H1 (cell line): ENCODE results near the gene MCF2L2. TPM values are rescaled to one million over a fixed set of nuclear protein-coding genes. Genes with fewer than 3 reads are reported as not detected.

Source experiments
- CTCF ChIA-PET: fragments of 300-600 bp; sonication (Branson Sonifier 250); formaldehyde crosslinking; loops from one replicate; lab custom pipeline; 2021; ENCODE audit not compliant: partially characterized antibody; lab: Charles Lee
- POLR2A ChIA-PET: fragments of 300-600 bp; sonication (Branson Sonifier 250); formaldehyde crosslinking; loops from one replicate; lab custom pipeline; 2021; ENCODE audit warnings: inconsistent platforms; ENCODE audit not compliant: partially characterized antibody; lab: Charles Lee
- DNase-seq, 2 experiments: peaks; one replicate each; pipeline versions ENCODE4 v3.0.0 to v3.0.0-alpha.2; 2010 to 2022; ENCODE audit warnings: low spot score in 2 of 2, low read depth in 1 of 2, mixed read lengths in 1 of 2
- FAIRE-seq: peaks from 2 replicates; lab custom pipeline; 2011; peaks lifted over from hg19 to GRCh38; lab: Jason Lieb, UNC
- H2AFZ ChIP-seq: 2 replicates; pipeline ENCODE4 v1.8.1; 2012; ENCODE audit warnings: low read length, inconsistent platforms
- H2AK5ac ChIP-seq: 2 replicates; pipeline ENCODE4 v1.6.1; 2013; ENCODE audit warnings: low read depth, low read length
- H2BK120ac ChIP-seq: replicated peaks from 2 replicates; pipeline ENCODE3; 2013; ENCODE audit warnings: low read depth, low read length, inconsistent platforms
- H2BK12ac ChIP-seq: 2 replicates; pipeline ENCODE4 v1.6.1; 2013; ENCODE audit warnings: low read depth, low read length
- H2BK15ac ChIP-seq: 2 replicates; pipeline ENCODE4 v1.6.1; 2013; ENCODE audit warnings: low read length
- H2BK20ac ChIP-seq: 2 replicates; pipeline ENCODE4 v1.6.1; 2013; ENCODE audit warnings: low read length
- H2BK5ac ChIP-seq: 2 replicates; pipeline ENCODE4 v1.6.1; 2013; ENCODE audit warnings: low read depth, low read length
- H3K14ac ChIP-seq: 2 replicates; pipeline ENCODE4 v1.6.1; 2013; ENCODE audit warnings: inconsistent platforms; ENCODE audit not compliant: insufficient read length
- H3K18ac ChIP-seq: 2 replicates; pipeline ENCODE4 v1.6.1; 2013; ENCODE audit warnings: low read length; ENCODE audit errors: extremely low read depth
- H3K23ac ChIP-seq: 2 replicates; pipeline ENCODE4 v1.6.1; 2013; ENCODE audit warnings: inconsistent platforms; ENCODE audit not compliant: insufficient read length
- H3K23me2 ChIP-seq: 2 replicates; pipeline ENCODE4 v1.6.1; 2013; ENCODE audit warnings: low read depth, low read length
- H3K27ac ChIP-seq: 2 replicates; pipeline ENCODE4 v1.6.1; 2011; ENCODE audit warnings: low read depth, low read length, inconsistent platforms
- H3K27me3 ChIP-seq, 4 experiments: replicated peaks in 1 of 4; 1 replicate in 1 of 4; 2 replicates in 3 of 4; pipeline versions ENCODE4 v1.6.1 to v1.8.1; 2011 to 2013; ENCODE audit warnings: low read length in 3 of 4, mild to moderate bottlenecking in 3 of 4, inconsistent platforms in 2 of 4, mixed read lengths in 2 of 4, moderate library complexity in 1 of 4; ENCODE audit not compliant: control insufficient read depth in 3 of 4, insufficient read depth in 3 of 4; ENCODE audit errors: extremely low read depth in 1 of 4
- H3K36me3 ChIP-seq, 4 experiments: 2 replicates each; pipeline versions ENCODE4 v1.6.1 to v1.8.1; 2011 to 2013; ENCODE audit warnings: mild to moderate bottlenecking in 4 of 4, low read length in 3 of 4, moderate library complexity in 2 of 4, control low read depth in 1 of 4, inconsistent platforms in 1 of 4; ENCODE audit not compliant: insufficient read depth in 4 of 4, control insufficient read depth in 2 of 4
- H3K4ac ChIP-seq: replicated peaks from 2 replicates; pipeline ENCODE3; 2013; ENCODE audit warnings: low read length, low read depth, mixed read lengths, inconsistent platforms; ENCODE audit not compliant: insufficient read length
- H3K4me1 ChIP-seq, 4 experiments: replicated peaks in 1 of 4; 1 replicate in 1 of 4; 2 replicates in 3 of 4; pipeline versions ENCODE4 v1.6.1 to v1.8.1; 2011 to 2013; ENCODE audit warnings: low read length in 3 of 4, inconsistent platforms in 2 of 4, mixed read lengths in 1 of 4; ENCODE audit not compliant: insufficient read depth in 4 of 4, control insufficient read depth in 3 of 4
- H3K4me2 ChIP-seq, 2 experiments: 2 replicates each; pipeline versions ENCODE4 v1.6.1 to v1.8.1; 2011 to 2013; ENCODE audit warnings: low read depth in 2 of 2, low read length in 2 of 2, control low read depth in 1 of 2, inconsistent platforms in 1 of 2, mild to moderate bottlenecking in 1 of 2; ENCODE audit not compliant: insufficient read depth in 1 of 2
- H3K4me3 ChIP-seq, 4 experiments: fragments of 200-600, 300-600 bp in 1 of 4; sonication (generic), shearing (Covaris generic), sonication (Bioruptor Twin) in 1 of 4; 2 replicates each; pipeline versions ENCODE4 v1.5.1 to v1.8.1; 2011 to 2016; ENCODE audit warnings: low read length in 4 of 4, low read depth in 3 of 4, control low read depth in 2 of 4, inconsistent platforms in 2 of 4, mild to moderate bottlenecking in 2 of 4, mixed read lengths in 1 of 4, moderate library complexity in 1 of 4; ENCODE audit not compliant: insufficient read depth in 2 of 4; ENCODE audit errors: extremely low read depth in 1 of 4
- H3K56ac ChIP-seq: replicated peaks from 2 replicates; pipeline ENCODE3; 2013; ENCODE audit warnings: low read depth, mild to moderate bottlenecking, mixed read lengths, low read length, inconsistent platforms; ENCODE audit not compliant: insufficient read length
- H3K79me1 ChIP-seq: 2 replicates; pipeline ENCODE4 v1.6.1; 2013; ENCODE audit warnings: low read depth, low read length, control low read depth
- H3K79me2 ChIP-seq, 2 experiments: 2 replicates each; pipeline versions ENCODE4 v1.6.1 to v1.8.1; 2012 to 2013; ENCODE audit warnings: low read length in 2 of 2, mild to moderate bottlenecking in 2 of 2, inconsistent platforms in 1 of 2; ENCODE audit not compliant: insufficient read depth in 2 of 2, control insufficient read depth in 1 of 2
- H3K9ac ChIP-seq, 4 experiments: replicated peaks in 1 of 4; 1 replicate in 1 of 4; 2 replicates in 3 of 4; pipeline versions ENCODE4 v1.6.1 to v1.8.1; 2011 to 2013; ENCODE audit warnings: low read depth in 3 of 4, low read length in 3 of 4, control low read depth in 2 of 4, mild to moderate bottlenecking in 2 of 4, moderate library complexity in 2 of 4, inconsistent platforms in 1 of 4; ENCODE audit errors: extremely low read depth in 1 of 4
- H3K9me3 ChIP-seq, 2 experiments: 2 replicates each; pipeline versions ENCODE4 v1.6.1 to v1.8.1; 2012 to 2013; ENCODE audit warnings: mild to moderate bottlenecking in 2 of 2, moderate library complexity in 2 of 2, control low read depth in 1 of 2, inconsistent platforms in 1 of 2, low read depth in 1 of 2, low read length in 1 of 2, mixed read lengths in 1 of 2; ENCODE audit not compliant: insufficient read depth in 2 of 2
- H4K20me1 ChIP-seq, 2 experiments: replicated peaks in 1 of 2; 2 replicates each; pipeline versions ENCODE3 to v1.8.1; 2011 to 2013; ENCODE audit warnings: inconsistent platforms in 2 of 2, low read length in 2 of 2, mild to moderate bottlenecking in 1 of 2; ENCODE audit not compliant: insufficient read depth in 2 of 2, control insufficient read depth in 1 of 2
- H4K5ac ChIP-seq: 2 replicates; pipeline ENCODE4 v1.6.1; 2013; ENCODE audit warnings: low read length, low read depth, mixed read lengths, inconsistent platforms; ENCODE audit not compliant: insufficient read length
- H4K8ac ChIP-seq: 2 replicates; pipeline ENCODE4 v1.8.0; 2013; ENCODE audit warnings: mild to moderate bottlenecking, moderate library complexity, low read length, inconsistent platforms; ENCODE audit not compliant: insufficient read depth; ENCODE audit errors: extremely low read depth
- H4K91ac ChIP-seq: replicated peaks from 2 replicates; pipeline ENCODE3; 2013; ENCODE audit warnings: low read length, mixed read lengths, inconsistent platforms; ENCODE audit not compliant: insufficient read length
- CBX5 ChIP-seq: fragments of 300-800, 300-1000 bp; sonication (generic); IDR thresholded peaks from 2 replicates; pipeline ENCODE4 v1.7.1; 2016; ENCODE audit warnings: antibody characterized with exemption, low read length, low read depth
- JUN ChIP-seq: IDR thresholded peaks from 2 replicates; pipeline ENCODE4 v1.6.1; 2011; ENCODE audit warnings: low read depth, mild to moderate bottlenecking, improper control_type of control experiment, low read length
- MAX ChIP-seq: IDR thresholded peaks from 2 replicates; pipeline ENCODE4 v1.6.1; 2012; ENCODE audit warnings: inconsistent platforms
- WGBS, 2 experiments: shearing (Covaris generic) in 1 of 2; methylation state at CpG; one replicate each; pipeline versions ENCODE4 v1.1.6 to v1.1.7; 2013 to 2015; ENCODE audit warnings: low lambda C conversion rate in 2 of 2, mixed read lengths in 2 of 2, inconsistent platforms in 1 of 2, low coverage in 1 of 2, missing lambda C conversion rate in 1 of 2; ENCODE audit not compliant: insufficient replicate concordance in 2 of 2, insufficient coverage in 1 of 2, insufficient read length in 1 of 2; ENCODE audit errors: extremely low coverage in 1 of 2, missing lambda C conversion rate in 1 of 2; 5-methylcytosine and 5-hydroxymethylcytosine counted together
- polyA plus RNA-seq, 7 experiments: library from polyadenylated mRNA; depleted of rRNA in 3 of 7; stranded (reverse) in 5 of 7; unstranded in 2 of 7; fragments of >200 nt in 5 of 7; fragments of 200-250 nt in 2 of 7; gene quantifications; 1 replicate in 5 of 7; 2 replicates in 1 of 7; 4 replicates in 1 of 7; pipeline versions ENCODE4 v1.2.1 to v1.2.3, GENCODE V29; 2011 to 2013; ENCODE audit warnings: missing spikeins in 2 of 7, mixed read lengths in 2 of 7
- total RNA-seq: library from RNA; stranded (reverse); fragmentation: NEBNext Ultra II Directional; extraction: Animal tissue kit (Norgen Biotek cat#: 25700); gene quantifications from 2 replicates; pipeline ENCODE4 v1.2.1, GENCODE V29; 2021

MCF2L2 gene
- total and polyA plus RNA-seq, 2 of the 8 experiments (the other 6 are each of a cell fraction or from before 2014, with no cell fraction given): 4.1 to 13.7 TPM

GRCh38 chr3:183349421-183350157 lies 78.8 kb downstream of the MCF2L2 start:
- Histone ChIP-seq H3K79me2 (no peaks in the 10 kb centered on the region), H3K9ac (no peak overlapping the region), H3K56ac (no peak overlapping the region), H2BK12ac (no peak overlapping the region), H2BK5ac (no peak overlapping the region), H3K27me3 (no peaks in the 10 kb centered on the region), H2BK20ac (no peak overlapping the region), H3K4me2 (no peak overlapping the region), H3K4me1 (no peaks in the 10 kb centered on the region), H3K79me1 (no peaks in the 10 kb centered on the region), H4K91ac (no peak overlapping the region), H3K14ac (no peak overlapping the region), H3K4me3 (no peak overlapping the region), H2BK15ac (no peak overlapping the region), H3K23ac (no peak overlapping the region), H3K18ac (no peak overlapping the region), H4K5ac (no peak overlapping the region), H4K20me1 (no peaks in the 10 kb centered on the region), H2BK120ac (no peak overlapping the region), H3K9me3 (no peaks in the 10 kb centered on the region), H4K8ac (no peak overlapping the region), H2AK5ac (no peak overlapping the region), H3K27ac (no peak overlapping the region), H3K23me2 (no peaks in the 10 kb centered on the region), H3K36me3 (no peaks in the 10 kb centered on the region), H3K4ac (no peak overlapping the region), H2AFZ (no peak overlapping the region)
- ChIA-PET CTCF (interaction anchor here (0.8 kb wide), 1 partner anchor 10 kb away, joined by 3 read pairs; no protein-coding TSS in a partner anchor), POLR2A (no interaction called here)
- DNase-seq (no peak), FAIRE-seq (no peak)
- no peak for TF ChIP-seq JUN
- no peak for TF ChIP-seq CBX5
- TF ChIP-seq MAX: no peak
- 90% methylated on average over 8 of the region's 8 CpGs; no CpG with 5 or more reads in 1 of the 2 experiments for WGBS, 2 experiments
